Measurements from ENCODE around the gene SPTLC3.

The SPTLC3 gene

DNA sequence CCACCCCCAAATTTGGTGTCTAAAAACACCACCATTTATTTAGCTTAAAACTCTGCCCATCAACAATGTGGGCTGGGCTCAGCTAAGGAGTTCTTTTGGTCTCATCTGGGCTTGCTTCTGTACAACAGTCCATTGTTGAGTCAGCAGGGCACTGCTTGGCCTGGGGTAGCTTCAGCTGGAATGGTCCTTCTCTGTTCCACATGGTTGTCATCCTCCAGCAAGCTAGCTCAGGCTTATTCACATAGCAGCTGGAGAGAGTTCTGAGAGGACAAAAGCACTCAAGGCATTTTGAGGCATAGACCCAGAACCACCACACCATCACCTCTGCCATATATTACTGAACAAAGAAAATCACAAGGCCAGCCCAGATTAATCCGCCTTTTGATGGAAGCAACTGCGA lies 116.7 kb downstream of the SPTLC3 start:
- H3K36me3 ChIP-seq (ENCODE audit: control insufficient read depth, insufficient read depth, low read length), result no peaks in the 10 kb centered on the region
- H3K9me3 ChIP-seq (ENCODE audit: control insufficient read depth, low read length), result no peaks in the 10 kb centered on the region
- TF ChIP-seq, protein P1, sequence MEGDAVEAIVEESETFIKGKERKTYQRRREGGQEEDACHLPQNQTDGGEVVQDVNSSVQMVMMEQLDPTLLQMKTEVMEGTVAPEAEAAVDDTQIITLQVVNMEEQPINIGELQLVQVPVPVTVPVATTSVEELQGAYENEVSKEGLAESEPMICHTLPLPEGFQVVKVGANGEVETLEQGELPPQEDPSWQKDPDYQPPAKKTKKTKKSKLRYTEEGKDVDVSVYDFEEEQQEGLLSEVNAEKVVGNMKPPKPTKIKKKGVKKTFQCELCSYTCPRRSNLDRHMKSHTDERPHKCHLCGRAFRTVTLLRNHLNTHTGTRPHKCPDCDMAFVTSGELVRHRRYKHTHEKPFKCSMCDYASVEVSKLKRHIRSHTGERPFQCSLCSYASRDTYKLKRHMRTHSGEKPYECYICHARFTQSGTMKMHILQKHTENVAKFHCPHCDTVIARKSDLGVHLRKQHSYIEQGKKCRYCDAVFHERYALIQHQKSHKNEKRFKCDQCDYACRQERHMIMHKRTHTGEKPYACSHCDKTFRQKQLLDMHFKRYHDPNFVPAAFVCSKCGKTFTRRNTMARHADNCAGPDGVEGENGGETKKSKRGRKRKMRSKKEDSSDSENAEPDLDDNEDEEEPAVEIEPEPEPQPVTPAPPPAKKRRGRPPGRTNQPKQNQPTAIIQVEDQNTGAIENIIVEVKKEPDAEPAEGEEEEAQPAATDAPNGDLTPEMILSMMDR (IDR thresholded peaks at IDR 0.05), result no peak
- no peak overlapping the region for H3K9ac ChIP-seq
- H3K27ac ChIP-seq, result no peak overlapping the region
- no peaks in the 10 kb centered on the region for H3K79me2 ChIP-seq
- H3K4me3 ChIP-seq (ENCODE audit: low read depth, low read length), result no peak overlapping the region
- no peaks in the 10 kb centered on the region for H3K27me3 ChIP-seq (ENCODE audit: control insufficient read depth, insufficient read depth, low read length)
- no peak overlapping the region for H2AFZ ChIP-seq
- no peak overlapping the region for H3K4me2 ChIP-seq (ENCODE audit: low read length)
- H3K4me1 ChIP-seq, result no peaks in the 10 kb centered on the region

- H3K4me3 ChIP-seq (ENCODE audit: low read depth, low read length), result no peak overlapping the region
- H3K4me2 ChIP-seq (ENCODE audit: low read length), result no peak overlapping the region
- no peaks in the 10 kb centered on the region for H3K36me3 ChIP-seq (ENCODE audit: control insufficient read depth, insufficient read depth, low read length)
- no peaks in the 10 kb centered on the region for H3K79me2 ChIP-seq
- no peak overlapping the region for H3K27ac ChIP-seq
- H3K4me1 ChIP-seq, result no peaks in the 10 kb centered on the region
- TF ChIP-seq, protein P1 (IDR thresholded peaks at IDR 0.05), result no peak
- no peak overlapping the region for H2AFZ ChIP-seq
- H3K9ac ChIP-seq, result no peak overlapping the region
- no peaks in the 10 kb centered on the region for H3K9me3 ChIP-seq (ENCODE audit: control insufficient read depth, low read length)
- H3K27me3 ChIP-seq (ENCODE audit: control insufficient read depth, insufficient read depth, low read length), result no peaks in the 10 kb centered on the region
These were observed 119.4 kb downstream of the SPTLC3 start for GRCh38 chr20:13128173-13128572.

GRCh38 chr20:13130061-13130706 lies 121.4 kb downstream of the SPTLC3 start:
- Histone ChIP-seq H3K36me3 (ENCODE audit: control insufficient read depth, insufficient read depth, low read length) (no peaks in the 10 kb centered on the region), H3K4me3 (ENCODE audit: low read depth, low read length) (no peak overlapping the region), H3K4me2 (ENCODE audit: low read length) (no peak overlapping the region), H3K27ac (no peak overlapping the region), H3K79me2 (no peaks in the 10 kb centered on the region), H3K4me1 (no peaks in the 10 kb centered on the region), H3K27me3 (ENCODE audit: control insufficient read depth, insufficient read depth, low read length) (no peaks in the 10 kb centered on the region), H2AFZ (no peak overlapping the region), H3K9ac (no peak overlapping the region), H3K9me3 (ENCODE audit: control insufficient read depth, low read length) (no peaks in the 10 kb centered on the region)
- TF ChIP-seq, protein P1 (IDR thresholded peaks at IDR 0.05), result no peak

DNA sequence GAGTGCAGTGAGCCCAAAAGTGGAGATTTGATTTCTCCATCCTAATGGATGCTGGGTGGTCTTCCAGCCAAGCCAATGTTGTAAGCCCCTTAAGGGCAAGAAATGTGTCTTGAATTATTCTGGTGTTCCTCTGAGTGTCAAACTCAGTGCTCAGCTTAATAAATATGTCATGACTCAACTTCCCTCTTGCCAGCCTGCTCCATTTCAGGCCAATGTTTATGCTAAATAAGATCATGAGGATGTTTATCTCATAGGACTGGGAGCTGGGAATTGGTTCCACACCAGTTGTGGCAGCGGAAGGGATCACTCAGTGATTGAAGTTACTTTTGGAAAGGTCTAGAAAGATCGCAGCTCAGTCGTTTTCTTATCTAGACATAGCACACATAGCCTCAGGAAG lies 121.9 kb downstream of the SPTLC3 start:
- Histone ChIP-seq H3K4me1 (no peaks in the 10 kb centered on the region), H3K4me3 (ENCODE audit: low read depth, low read length) (no peak overlapping the region), H3K9me3 (ENCODE audit: control insufficient read depth, low read length) (no peaks in the 10 kb centered on the region), H3K9ac (no peak overlapping the region), H3K4me2 (ENCODE audit: low read length) (no peak overlapping the region), H3K27ac (no peak overlapping the region), H3K79me2 (no peaks in the 10 kb centered on the region), H3K27me3 (ENCODE audit: control insufficient read depth, insufficient read depth, low read length) (no peaks in the 10 kb centered on the region), H3K36me3 (ENCODE audit: control insufficient read depth, insufficient read depth, low read length) (no peaks in the 10 kb centered on the region), H2AFZ (no peak overlapping the region)
- TF ChIP-seq, protein P1 (IDR thresholded peaks at IDR 0.05), result no peak

DNA sequence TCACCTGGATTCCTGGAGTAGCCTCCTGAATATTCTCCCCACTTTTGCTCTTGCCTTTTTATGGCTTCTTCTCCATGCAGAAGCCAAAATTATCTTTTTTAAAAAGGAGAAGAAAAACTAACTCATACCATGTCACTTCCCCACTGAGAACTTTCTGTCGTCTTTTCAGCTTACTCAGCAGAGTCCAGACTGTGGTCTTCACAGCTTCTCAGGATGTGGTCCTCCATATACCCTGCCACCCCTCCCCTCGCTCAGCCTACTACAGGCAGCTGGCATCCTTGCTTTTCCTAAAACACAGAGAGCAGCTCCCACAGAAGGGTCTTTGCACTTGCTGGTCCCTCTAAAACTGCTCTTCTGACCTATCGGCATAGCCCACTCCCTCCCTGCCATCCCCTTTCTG lies 122.9 kb downstream of the SPTLC3 start:
- Histone ChIP-seq H3K27me3 (ENCODE audit: control insufficient read depth, insufficient read depth, low read length) (no peaks in the 10 kb centered on the region), H3K36me3 (ENCODE audit: control insufficient read depth, insufficient read depth, low read length) (no peaks in the 10 kb centered on the region), H2AFZ (no peak overlapping the region), H3K79me2 (no peaks in the 10 kb centered on the region), H3K27ac (no peak overlapping the region), H3K4me1 (no peaks in the 10 kb centered on the region), H3K9ac (no peak overlapping the region), H3K4me3 (ENCODE audit: low read depth, low read length) (no peak overlapping the region), H3K9me3 (ENCODE audit: control insufficient read depth, low read length) (no peaks in the 10 kb centered on the region), H3K4me2 (ENCODE audit: low read length) (no peak overlapping the region)
- TF ChIP-seq, protein P1 (IDR thresholded peaks at IDR 0.05), result no peak
